PFSK-1 (cell line): ENCODE results near the gene CALY. TPM values are rescaled to one million over a fixed set of nuclear protein-coding genes. Genes with fewer than 3 reads are reported as not detected.

Experiments used
- FOXP2 ChIP-seq: optimal IDR thresholded peaks from 2 replicates; pipeline ENCODE3; 2011; ENCODE audit warnings: borderline replicate concordance, control low read depth, inconsistent platforms; ENCODE audit not compliant: insufficient read depth; ENCODE audit errors: extremely low read length, extremely low read depth
- POLR2AphosphoS5 ChIP-seq: IDR thresholded peaks from 2 replicates; pipeline ENCODE4 v1.6.1; 2012; ENCODE audit warnings: low read depth, mild to moderate bottlenecking, control low read depth, low read length, moderate library complexity
- REST ChIP-seq, 2 experiments: IDR thresholded peaks; 2 replicates each; pipeline versions ENCODE4 v1.6.1 to v1.8.0; 2011 to 2012; ENCODE audit warnings: low read depth in 2 of 2, low read length in 2 of 2, control low read depth in 1 of 2, inconsistent platforms in 1 of 2, mild to moderate bottlenecking in 1 of 2, moderate library complexity in 1 of 2; ENCODE audit not compliant: insufficient read depth in 1 of 2
- SIN3A ChIP-seq: IDR thresholded peaks from 2 replicates; pipeline ENCODE4 v1.6.1; 2012; ENCODE audit warnings: mild to moderate bottlenecking, low read length, moderate library complexity, borderline replicate concordance; ENCODE audit not compliant: insufficient read depth
- TAF1 ChIP-seq: IDR thresholded peaks from 2 replicates; pipeline ENCODE4 v1.6.1; 2012; ENCODE audit warnings: low read length, control low read depth, borderline replicate concordance; ENCODE audit not compliant: insufficient read depth
- polyA plus RNA-seq: library from polyadenylated mRNA; unstranded; fragments of >200 nt; gene quantifications from one replicate; pipeline ENCODE4 v1.2.1, GENCODE V29; 2012; ENCODE audit warnings: low read depth, missing spikeins; ENCODE audit not compliant: insufficient read length

The CALY gene
- 0.46 TPM for polyA plus RNA-seq

GRCh38 chr10:133336577-133337369 lies at the start of gene CALY:
Gene CALY, minus strand, starts transcription at chr10:133336896. Its CDS starts 7,907 bp downstream, at chr10:133328989.
- no peak for TF ChIP-seq POLR2AphosphoS5
- no peak for TF ChIP-seq FOXP2
- TF ChIP-seq TAF1 = no peak
- no peak for TF ChIP-seq SIN3A
- TF ChIP-seq REST (IDR thresholded peaks at IDR 0.05; ENCODE audit: insufficient read depth in 1 of 2, low read depth in 2 of 2, low read length in 2 of 2) = no peak

GRCh38 chr10:133385214-133385613 lies 48.5 kb upstream of the CALY start:
- TF ChIP-seq POLR2AphosphoS5 = no peak
- TF ChIP-seq TAF1 = no peak
- no peak for TF ChIP-seq REST (IDR thresholded peaks at IDR 0.05; ENCODE audit: insufficient read depth in 1 of 2, low read depth in 2 of 2, low read length in 2 of 2)
- TF ChIP-seq SIN3A = no peak
- TF ChIP-seq FOXP2 = no peak

- TF ChIP-seq REST (IDR thresholded peaks at IDR 0.05; ENCODE audit: insufficient read depth in 1 of 2, low read depth in 2 of 2, low read length in 2 of 2) (no peak), TAF1 (no peak), SIN3A (no peak), FOXP2 (no peak), POLR2AphosphoS5 (no peak)
These were observed 47.4 kb upstream of the CALY start for GRCh38 chr10:133384071-133384470.

GRCh38 chr10:133383551-133383950 lies 46.9 kb upstream of the CALY start:
- TF ChIP-seq SIN3A (no peak), REST (IDR thresholded peaks at IDR 0.05; ENCODE audit: insufficient read depth in 1 of 2, low read depth in 2 of 2, low read length in 2 of 2) (no peak), POLR2AphosphoS5 (no peak)

- TF ChIP-seq REST (IDR thresholded peaks at IDR 0.05; ENCODE audit: insufficient read depth in 1 of 2, low read depth in 2 of 2, low read length in 2 of 2) = no peak
- TF ChIP-seq SIN3A = no peak
- TF ChIP-seq FOXP2 = no peak
- TF ChIP-seq TAF1 = no peak
- TF ChIP-seq POLR2AphosphoS5 = no peak
These were observed 44.3 kb upstream of the CALY start for GRCh38 chr10:133381036-133381435.
